ENCODE results near the gene IGF1R. TPM values are rescaled to one million over a fixed set of nuclear protein-coding genes. Genes with fewer than 3 reads are reported as not detected.

IGF1R gene
- total RNA-seq, 1 donor from 2014 or later = 145 TPM

GRCh38 chr15:98719137-98719740 lies 70.9 kb downstream of the IGF1R start:
- Mint-ChIP-seq H3K27ac (ENCODE audit: unreplicated experiment) (peak overlapping the region; percentile 77), H3K27me3 (ENCODE audit: unreplicated experiment) (peaks cover 13% of the 10 kb centered on the region), H3K9me3 (ENCODE audit: unreplicated experiment) (peaks cover 7% of the 10 kb centered on the region), H3K36me3 (ENCODE audit: unreplicated experiment) (no peaks in the 10 kb centered on the region), H3K4me1 (ENCODE audit: low read depth, unreplicated experiment) (peaks cover 73% of the 10 kb centered on the region), H3K4me3 (ENCODE audit: unreplicated experiment) (peak overlapping the region; percentile 66)
- no peak for DNase-seq
- no peak for TF ChIP-seq CTCF (IDR thresholded peaks at IDR 0.05; ENCODE audit: partially characterized antibody, unreplicated experiment)

- H3K27ac Mint-ChIP-seq (ENCODE audit: unreplicated experiment) = no peak overlapping the region
- H3K4me1 Mint-ChIP-seq (ENCODE audit: low read depth, unreplicated experiment) = peaks cover 67% of the 10 kb centered on the region
- peaks cover 13% of the 10 kb centered on the region for H3K27me3 Mint-ChIP-seq (ENCODE audit: unreplicated experiment)
- peaks cover 7% of the 10 kb centered on the region for H3K9me3 Mint-ChIP-seq (ENCODE audit: unreplicated experiment)
- H3K4me3 Mint-ChIP-seq (ENCODE audit: unreplicated experiment) = no peak overlapping the region
- H3K36me3 Mint-ChIP-seq (ENCODE audit: unreplicated experiment) = no peaks in the 10 kb centered on the region
- DNase-seq = no peak
- TF ChIP-seq CTCF (IDR thresholded peaks at IDR 0.05; ENCODE audit: partially characterized antibody, unreplicated experiment) = no peak
These were observed 71.7 kb downstream of the IGF1R start for GRCh38 chr15:98720031-98720430.

- Mint-ChIP-seq H3K27ac (ENCODE audit: unreplicated experiment) (peak overlapping the region; percentile 10), H3K36me3 (ENCODE audit: unreplicated experiment) (no peaks in the 10 kb centered on the region), H3K4me3 (ENCODE audit: unreplicated experiment) (no peak overlapping the region), H3K27me3 (ENCODE audit: unreplicated experiment) (peaks cover 13% of the 10 kb centered on the region), H3K9me3 (ENCODE audit: unreplicated experiment) (peaks cover 7% of the 10 kb centered on the region), H3K4me1 (ENCODE audit: low read depth, unreplicated experiment) (peaks cover 61% of the 10 kb centered on the region)
- no peak for TF ChIP-seq CTCF (IDR thresholded peaks at IDR 0.05; ENCODE audit: partially characterized antibody, unreplicated experiment)
- no peak for DNase-seq
These were observed 72.5 kb downstream of the IGF1R start for GRCh38 chr15:98720577-98721565.

GRCh38 chr15:98722209-98722608 lies 73.9 kb downstream of the IGF1R start:
- peaks cover 53% of the 10 kb centered on the region for H3K4me1 Mint-ChIP-seq (ENCODE audit: low read depth, unreplicated experiment)
- DNase-seq = no peak
- TF ChIP-seq CTCF (IDR thresholded peaks at IDR 0.05; ENCODE audit: partially characterized antibody, unreplicated experiment) = no peak
- H3K36me3 Mint-ChIP-seq (ENCODE audit: unreplicated experiment) = no peaks in the 10 kb centered on the region
- H3K4me3 Mint-ChIP-seq (ENCODE audit: unreplicated experiment) = no peak overlapping the region
- H3K9me3 Mint-ChIP-seq (ENCODE audit: unreplicated experiment) = peaks cover 10% of the 10 kb centered on the region
- peaks cover 11% of the 10 kb centered on the region for H3K27me3 Mint-ChIP-seq (ENCODE audit: unreplicated experiment)
- H3K27ac Mint-ChIP-seq (ENCODE audit: unreplicated experiment) = no peak overlapping the region

GRCh38 chr15:98722645-98723044 lies 74.3 kb downstream of the IGF1R start:
- no peaks in the 10 kb centered on the region for H3K36me3 Mint-ChIP-seq (ENCODE audit: unreplicated experiment)
- H3K27ac Mint-ChIP-seq (ENCODE audit: unreplicated experiment) = no peak overlapping the region
- H3K4me1 Mint-ChIP-seq (ENCODE audit: low read depth, unreplicated experiment) = peaks cover 55% of the 10 kb centered on the region
- peaks cover 11% of the 10 kb centered on the region for H3K27me3 Mint-ChIP-seq (ENCODE audit: unreplicated experiment)
- no peak for DNase-seq
- no peak for TF ChIP-seq CTCF (IDR thresholded peaks at IDR 0.05; ENCODE audit: partially characterized antibody, unreplicated experiment)
- peaks cover 10% of the 10 kb centered on the region for H3K9me3 Mint-ChIP-seq (ENCODE audit: unreplicated experiment)
- no peak overlapping the region for H3K4me3 Mint-ChIP-seq (ENCODE audit: unreplicated experiment)

All from glutamatergic neuron (in vitro differentiated cells).